Activated naive CD4-positive, alpha-beta T cell treated with anti-CD3 and anti-CD28 coated beads for 36 hours (primary cell): ENCODE results near the gene DYNLT3. TPM values are rescaled to one million over a fixed set of nuclear protein-coding genes. Genes with fewer than 3 reads are reported as not detected.

Experiments used
- CTCF ChIA-PET: fragments of 350-600 bp; sonication (Branson Sonifier 250); formaldehyde crosslinking; loops from one replicate; lab custom pipeline; 2021; ENCODE audit warnings: antibody characterized with exemption; lab: Charles Lee
- DNase-seq: peaks from one replicate; pipeline ENCODE4 v3.0.0-alpha.2; 2020
- H3K27ac Mint-ChIP-seq: one replicate; pipeline ENCODE4 v1.8.0; 2021; ENCODE audit warnings: mild to moderate bottlenecking, mixed read lengths
- H3K27me3 Mint-ChIP-seq: one replicate; pipeline ENCODE4 v1.8.0; 2021; ENCODE audit warnings: low read depth, mixed read lengths
- H3K36me3 Mint-ChIP-seq: one replicate; pipeline ENCODE4 v1.8.0; 2021; ENCODE audit warnings: low read depth, mixed read lengths
- H3K4me1 Mint-ChIP-seq: one replicate; pipeline ENCODE4 v1.8.0; 2021; ENCODE audit warnings: low read depth, mixed read lengths
- H3K4me3 Mint-ChIP-seq: one replicate; pipeline ENCODE4 v1.8.0; 2021; ENCODE audit warnings: mild to moderate bottlenecking, moderate library complexity, mixed read lengths
- H3K9me3 Mint-ChIP-seq: one replicate; pipeline ENCODE4 v1.8.0; 2021; ENCODE audit warnings: mixed read lengths
- intact Hi-C: fragments of 100-400 bp; cut with micrococcal nuclease; formaldehyde crosslinking; loops from one replicate; pipeline ENCODE4 v1.15.1; 2023
- total RNA-seq, 2 experiments: library from RNA; stranded (reverse); gene quantifications; one replicate each; pipeline ENCODE4 v1.2.3, GENCODE V29; 2021

The DYNLT3 gene, protein sequence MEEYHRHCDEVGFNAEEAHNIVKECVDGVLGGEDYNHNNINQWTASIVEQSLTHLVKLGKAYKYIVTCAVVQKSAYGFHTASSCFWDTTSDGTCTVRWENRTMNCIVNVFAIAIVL
- total RNA-seq: 10 to 100 TPM; 11.8 to 14.4 TPM

DNA sequence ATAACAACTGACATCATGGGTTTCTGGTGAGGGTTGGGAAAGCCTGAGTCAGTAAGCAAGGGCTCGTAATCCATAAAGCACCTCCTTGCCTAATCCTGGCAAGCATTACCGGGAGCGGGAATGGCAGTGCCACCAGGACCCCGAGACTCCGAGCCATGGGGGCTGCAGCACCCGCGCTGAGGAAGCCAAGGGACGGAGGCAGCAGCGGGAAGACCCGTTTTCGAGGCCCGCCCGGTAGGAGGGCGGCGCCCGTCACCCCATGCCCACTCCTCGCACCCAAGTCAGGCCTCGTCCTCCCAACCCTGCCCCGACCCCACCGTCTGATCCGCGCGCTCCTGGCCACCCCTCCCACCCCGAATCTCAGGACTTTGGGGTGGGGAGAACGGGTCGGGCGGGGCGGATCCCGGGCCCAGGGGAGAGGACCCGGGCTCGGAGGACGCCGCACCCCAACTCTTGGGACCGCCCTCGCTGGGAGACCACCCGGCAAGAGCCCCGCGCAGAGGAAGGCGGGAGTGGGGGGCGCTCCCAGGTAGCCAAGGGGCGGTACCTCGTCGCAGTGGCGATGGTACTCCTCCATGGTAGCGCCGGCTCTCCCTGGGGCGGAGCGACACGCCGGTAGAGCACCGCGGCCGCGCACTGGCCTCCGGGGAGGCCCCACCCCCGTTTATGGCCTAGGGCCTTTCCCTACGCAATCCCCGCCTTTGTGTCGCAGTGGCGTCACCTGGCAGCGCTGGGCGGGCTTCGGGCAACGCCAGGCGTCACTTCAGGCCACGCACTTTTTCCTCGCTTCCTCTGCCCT is at the start of gene DYNLT3:
Gene DYNLT3 (minus strand): TSS at position 638 of the 799 bp plus-strand sequence. CDS start 61 bp downstream, at position 577.
- Mint-ChIP-seq H3K4me1 (peaks cover 19% of the 10 kb centered on the region), H3K36me3 (peaks cover 4% of the 10 kb centered on the region), H3K27ac (peak within 1 kb of the TSS; percentile 81), H3K27me3 (no peaks in the 10 kb centered on the region), H3K9me3 (no peaks in the 10 kb centered on the region), H3K4me3 (peak within 1 kb of the TSS; percentile 72)
- intact Hi-C loops: loop anchor here (1.0 to 2.0 kb wide), 3 partner anchors 60 to 480 kb away; partner anchors contain the start of gene RPGR
- peak; percentile 83 for DNase-seq
- CTCF ChIA-PET: interaction anchor here (1.3 to 1.4 kb wide), 2 partner anchors 23 to 102 kb away, joined by 5 to 11 read pairs; no protein-coding TSS in a partner anchor

DNA sequence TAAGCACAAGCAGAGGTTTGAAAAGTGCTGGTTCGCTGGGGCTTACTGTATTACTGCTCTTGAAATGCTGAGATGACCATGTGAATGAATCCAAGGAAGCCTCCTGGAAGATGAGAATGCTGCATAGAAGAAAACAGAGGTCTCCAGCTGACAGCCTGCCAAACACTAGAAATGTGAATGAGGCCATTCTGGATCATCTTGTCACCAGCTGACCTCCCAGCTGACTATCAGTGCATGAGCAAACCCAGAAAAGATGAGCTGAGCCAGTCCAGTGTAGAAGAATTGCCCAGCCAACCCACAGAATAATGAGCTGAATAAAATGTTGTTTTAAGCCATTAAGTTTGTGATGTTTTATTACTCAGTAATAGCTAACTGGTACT is 49.1 kb upstream of the DYNLT3 start:
- CTCF ChIA-PET: no interaction called here
- no peaks in the 10 kb centered on the region for H3K9me3 Mint-ChIP-seq
- no peak overlapping the region for H3K27ac Mint-ChIP-seq
- H3K4me3 Mint-ChIP-seq: no peak overlapping the region
- intact Hi-C loops: no loop called here
- DNase-seq: no peak
- no peaks in the 10 kb centered on the region for H3K4me1 Mint-ChIP-seq
- H3K36me3 Mint-ChIP-seq: no peaks in the 10 kb centered on the region
- H3K27me3 Mint-ChIP-seq: no peaks in the 10 kb centered on the region

DNA sequence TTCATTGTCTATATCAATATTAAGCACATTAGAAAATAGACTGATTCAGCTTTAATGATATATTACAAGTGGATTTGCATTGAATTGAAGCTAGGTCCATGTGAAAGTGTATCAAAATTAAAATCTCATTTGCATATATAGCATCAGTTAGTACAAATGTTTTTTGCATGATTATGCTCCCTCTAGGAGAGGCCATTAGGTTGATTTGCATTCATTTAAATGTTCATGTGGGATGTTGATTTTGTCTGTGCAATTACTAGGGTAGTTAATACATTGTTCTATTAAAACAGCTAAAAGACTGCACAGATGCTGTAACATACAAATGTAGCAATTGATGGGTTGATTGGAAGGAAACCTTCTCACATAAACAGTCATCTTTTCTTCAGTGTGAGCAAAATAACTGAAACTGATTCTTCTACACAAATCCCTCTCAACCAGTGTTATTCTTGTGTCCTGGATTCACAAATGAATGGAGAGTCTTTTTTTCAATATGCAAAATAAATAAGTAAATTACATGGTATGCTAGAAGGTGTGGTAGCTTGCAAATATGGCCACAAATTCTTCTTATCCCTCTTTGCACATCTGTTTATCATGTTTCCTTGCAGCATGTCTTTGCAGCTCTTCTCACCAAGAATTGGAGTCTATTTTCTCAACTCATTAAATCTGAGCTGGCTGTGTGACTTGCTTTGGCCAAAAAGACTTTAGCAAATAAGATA is 48.6 kb upstream of the DYNLT3 start:
- H3K27me3 Mint-ChIP-seq: no peaks in the 10 kb centered on the region
- no peaks in the 10 kb centered on the region for H3K4me1 Mint-ChIP-seq
- H3K36me3 Mint-ChIP-seq: no peaks in the 10 kb centered on the region
- no peaks in the 10 kb centered on the region for H3K9me3 Mint-ChIP-seq
- intact Hi-C loops: no loop called here
- CTCF ChIA-PET: no interaction called here
- DNase-seq: no peak
- no peak overlapping the region for H3K27ac Mint-ChIP-seq
- H3K4me3 Mint-ChIP-seq: no peak overlapping the region

DNA sequence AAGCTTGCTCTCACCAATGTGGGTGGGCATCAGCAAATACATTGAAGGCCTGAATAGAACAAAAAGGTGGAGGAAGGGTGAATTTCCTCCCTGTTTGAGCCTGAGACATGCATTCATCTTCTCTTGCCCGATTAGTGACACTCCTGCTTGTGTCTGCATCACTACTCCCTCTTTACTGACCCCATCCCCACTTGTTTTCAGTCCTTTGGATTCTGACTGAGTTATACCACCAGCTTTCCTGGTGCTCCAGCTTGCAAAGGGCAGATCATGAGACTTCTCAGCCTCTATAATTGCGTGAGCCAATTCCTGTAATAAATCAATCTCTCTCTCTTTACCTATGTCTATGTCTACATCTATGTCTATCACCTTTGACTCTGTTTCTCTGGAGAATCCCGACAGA is 47.4 kb upstream of the DYNLT3 start:
- H3K9me3 Mint-ChIP-seq: no peaks in the 10 kb centered on the region
- CTCF ChIA-PET: no interaction called here
- H3K27ac Mint-ChIP-seq: no peak overlapping the region
- DNase-seq: no peak
- intact Hi-C loops: no loop called here
- no peak overlapping the region for H3K4me3 Mint-ChIP-seq
- H3K27me3 Mint-ChIP-seq: no peaks in the 10 kb centered on the region
- no peaks in the 10 kb centered on the region for H3K36me3 Mint-ChIP-seq
- no peaks in the 10 kb centered on the region for H3K4me1 Mint-ChIP-seq

DNA sequence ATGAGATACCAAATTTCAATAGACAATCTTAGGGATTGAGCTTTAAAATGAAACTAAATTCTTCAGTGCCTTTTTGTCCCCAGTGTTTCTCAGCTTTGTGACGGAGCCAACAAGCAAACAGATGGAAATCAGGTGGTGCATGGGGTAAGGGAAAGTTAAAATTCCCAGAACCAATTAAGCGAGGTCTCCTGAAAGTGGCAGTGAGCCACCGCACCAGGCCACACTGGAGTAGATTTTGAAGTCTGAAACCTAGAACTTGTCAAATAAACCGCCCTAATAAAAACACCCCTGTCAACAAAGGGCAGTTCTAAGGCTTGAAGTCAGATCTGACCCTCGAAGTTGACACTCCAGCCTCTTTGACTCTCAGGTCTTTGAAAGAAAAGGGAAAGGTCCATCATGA is 40.6 kb upstream of the DYNLT3 start:
- intact Hi-C loops: no loop called here
- Mint-ChIP-seq H3K36me3 (no peaks in the 10 kb centered on the region), H3K9me3 (no peaks in the 10 kb centered on the region), H3K27ac (no peak overlapping the region), H3K27me3 (no peaks in the 10 kb centered on the region), H3K4me1 (no peaks in the 10 kb centered on the region), H3K4me3 (no peak overlapping the region)
- CTCF ChIA-PET: no interaction called here
- no peak for DNase-seq

DNA sequence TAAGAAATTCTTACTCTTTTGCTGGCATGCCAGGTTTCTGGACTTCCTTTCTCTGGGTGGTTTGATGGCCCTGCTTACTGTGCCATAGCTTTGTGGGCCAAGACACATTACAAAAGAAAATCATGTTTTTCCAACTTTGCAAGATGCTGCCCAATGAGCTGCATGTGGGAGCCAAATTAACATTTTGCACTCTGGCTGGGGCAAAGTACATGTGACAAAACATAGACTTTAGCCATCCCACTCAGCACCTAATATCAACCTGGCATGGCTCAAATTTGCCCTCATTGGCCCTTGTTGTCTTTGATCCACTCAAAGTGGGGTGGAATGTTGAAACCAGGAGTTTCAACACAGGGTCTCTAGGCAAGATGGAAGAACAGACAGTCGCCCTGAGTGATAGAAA is 40.0 kb upstream of the DYNLT3 start:
- intact Hi-C loops: no loop called here
- Mint-ChIP-seq H3K4me1 (no peaks in the 10 kb centered on the region), H3K4me3 (no peak overlapping the region), H3K27me3 (no peaks in the 10 kb centered on the region), H3K36me3 (no peaks in the 10 kb centered on the region), H3K9me3 (no peaks in the 10 kb centered on the region), H3K27ac (no peak overlapping the region)
- DNase-seq: no peak
- CTCF ChIA-PET: no interaction called here

DNA sequence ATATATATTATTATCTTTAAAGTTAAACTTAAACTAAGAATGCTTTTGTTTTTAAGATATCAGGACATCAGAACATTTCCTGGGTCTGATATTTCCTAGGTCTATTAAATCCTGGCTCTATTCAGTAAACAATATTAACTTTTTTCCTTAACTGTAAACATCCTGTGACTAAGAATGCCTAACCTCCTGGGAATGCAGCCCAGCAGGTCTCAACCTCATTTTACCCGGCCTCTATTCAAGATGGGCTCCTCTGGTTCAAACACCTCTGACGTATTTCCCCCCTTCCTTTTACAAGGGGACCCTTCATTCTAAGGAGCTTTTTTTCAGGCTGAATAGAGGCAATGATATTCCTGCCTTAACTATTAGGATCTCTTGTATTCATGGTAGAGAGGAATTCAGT is 35.8 kb upstream of the DYNLT3 start:
- CTCF ChIA-PET: no interaction called here
- Mint-ChIP-seq H3K9me3 (no peaks in the 10 kb centered on the region), H3K27me3 (peaks cover 6% of the 10 kb centered on the region), H3K27ac (no peak overlapping the region), H3K4me1 (no peaks in the 10 kb centered on the region), H3K36me3 (no peaks in the 10 kb centered on the region), H3K4me3 (no peak overlapping the region)
- DNase-seq: no peak
- intact Hi-C loops: no loop called here

DNA sequence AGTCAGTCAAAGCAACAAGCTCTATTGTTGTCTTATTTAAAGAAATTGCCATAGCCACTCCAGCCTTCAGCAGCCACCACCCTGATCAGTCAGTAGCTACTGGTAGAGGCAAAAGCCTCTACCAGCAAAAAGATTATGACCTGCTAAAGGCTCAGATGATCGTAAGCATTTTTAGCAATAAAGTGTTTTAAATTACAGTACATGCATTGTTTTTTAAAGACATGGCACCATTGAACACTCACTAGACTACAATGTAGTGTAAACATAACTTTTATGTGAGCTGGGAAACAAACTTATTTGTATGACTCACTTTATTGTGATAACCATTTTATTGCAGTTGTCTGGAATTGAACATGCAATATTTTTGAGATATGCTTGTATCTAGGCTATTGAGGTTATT is 32.3 kb upstream of the DYNLT3 start:
- intact Hi-C loops: no loop called here
- no peaks in the 10 kb centered on the region for H3K36me3 Mint-ChIP-seq
- no peaks in the 10 kb centered on the region for H3K4me1 Mint-ChIP-seq
- no peak overlapping the region for H3K4me3 Mint-ChIP-seq
- no peak for DNase-seq
- H3K27me3 Mint-ChIP-seq: peaks cover 6% of the 10 kb centered on the region
- H3K27ac Mint-ChIP-seq: no peak overlapping the region
- CTCF ChIA-PET: interaction anchor here (1.1 kb wide), 1 partner anchor 56 kb away, joined by 3 read pairs; no protein-coding TSS in a partner anchor
- H3K9me3 Mint-ChIP-seq: no peaks in the 10 kb centered on the region

DNA sequence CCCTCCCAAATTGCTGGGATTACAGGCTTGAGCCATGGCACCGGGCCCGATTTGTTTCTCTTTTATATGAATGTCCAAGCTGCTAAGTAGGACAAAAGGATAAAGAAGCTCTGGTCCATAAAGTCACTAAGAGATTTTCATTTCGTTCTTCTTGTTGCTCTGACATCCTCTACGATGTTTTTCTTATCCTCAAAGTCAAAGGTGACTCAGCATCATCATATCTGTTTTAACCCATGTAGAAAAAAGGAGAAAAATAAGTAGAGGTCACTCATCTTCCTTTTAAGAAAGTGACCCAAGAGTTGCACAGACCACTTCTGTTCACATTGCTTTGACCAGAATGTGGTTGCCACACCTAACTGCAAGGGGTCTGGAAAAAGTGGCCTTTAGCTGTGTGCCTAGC is 29.3 kb upstream of the DYNLT3 start:
- CTCF ChIA-PET: no interaction called here
- H3K27ac Mint-ChIP-seq: no peak overlapping the region

DNA sequence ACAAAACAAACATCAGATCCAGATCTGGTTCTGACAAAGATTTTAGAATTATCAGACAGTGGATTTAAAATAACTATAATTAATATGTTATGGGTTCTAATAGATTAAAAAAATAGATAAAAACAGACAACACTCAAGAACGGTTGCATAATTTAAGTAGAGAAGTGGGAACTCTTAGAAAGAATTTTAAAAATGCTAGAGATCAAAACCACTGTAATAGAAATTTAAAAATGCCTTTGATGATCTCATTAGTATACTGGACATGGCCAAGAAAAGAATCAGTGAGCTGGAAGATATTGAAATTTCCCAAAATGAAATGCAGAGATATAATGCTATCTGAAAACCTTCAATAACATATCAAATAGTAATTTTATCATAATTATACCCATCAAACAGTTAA is 28.3 kb upstream of the DYNLT3 start:
- no peak overlapping the region for H3K27ac Mint-ChIP-seq
- H3K4me3 Mint-ChIP-seq: no peak overlapping the region
- CTCF ChIA-PET: no interaction called here
- H3K9me3 Mint-ChIP-seq: no peaks in the 10 kb centered on the region
- H3K36me3 Mint-ChIP-seq: no peaks in the 10 kb centered on the region
- H3K27me3 Mint-ChIP-seq: peaks cover 6% of the 10 kb centered on the region
- no peak for DNase-seq
- H3K4me1 Mint-ChIP-seq: no peaks in the 10 kb centered on the region
- intact Hi-C loops: no loop called here

More for the DNA sequence above, 29.3 kb upstream of the DYNLT3 start:
- H3K4me3 Mint-ChIP-seq: no peak overlapping the region
- H3K4me1 Mint-ChIP-seq: no peaks in the 10 kb centered on the region
- H3K36me3 Mint-ChIP-seq: no peaks in the 10 kb centered on the region
- intact Hi-C loops: no loop called here
- no peak for DNase-seq
- no peaks in the 10 kb centered on the region for H3K9me3 Mint-ChIP-seq
- H3K27me3 Mint-ChIP-seq: peaks cover 6% of the 10 kb centered on the region

DNA sequence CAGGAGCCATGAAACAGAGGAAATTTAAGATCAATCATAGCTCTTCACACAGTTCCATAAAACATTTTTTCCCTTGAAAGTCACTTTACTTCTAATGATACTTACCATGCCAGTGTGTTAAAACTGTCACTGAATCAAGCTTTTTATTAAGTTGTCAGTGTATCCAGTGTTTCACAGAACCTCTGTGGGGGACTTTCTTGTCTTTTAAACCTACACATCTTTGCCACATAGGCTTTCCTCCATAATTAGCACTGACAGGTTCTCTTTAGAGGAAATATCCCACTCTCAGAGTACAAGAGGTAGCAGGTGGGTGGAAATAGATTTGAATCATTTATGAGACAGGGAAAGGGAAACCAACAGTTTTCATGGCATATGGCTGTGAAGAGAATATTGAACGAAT is 25.8 kb upstream of the DYNLT3 start:
- DNase-seq: no peak
- Mint-ChIP-seq H3K9me3 (no peaks in the 10 kb centered on the region), H3K36me3 (no peaks in the 10 kb centered on the region), H3K27ac (no peak overlapping the region), H3K4me1 (peaks cover under 1% of the 10 kb centered on the region), H3K27me3 (no peaks in the 10 kb centered on the region), H3K4me3 (no peak overlapping the region)
- intact Hi-C loops: no loop called here
- CTCF ChIA-PET: interaction anchor here (0.6 kb wide), 1 partner anchor 1099 kb away, joined by 3 read pairs; no protein-coding TSS in a partner anchor

DNA sequence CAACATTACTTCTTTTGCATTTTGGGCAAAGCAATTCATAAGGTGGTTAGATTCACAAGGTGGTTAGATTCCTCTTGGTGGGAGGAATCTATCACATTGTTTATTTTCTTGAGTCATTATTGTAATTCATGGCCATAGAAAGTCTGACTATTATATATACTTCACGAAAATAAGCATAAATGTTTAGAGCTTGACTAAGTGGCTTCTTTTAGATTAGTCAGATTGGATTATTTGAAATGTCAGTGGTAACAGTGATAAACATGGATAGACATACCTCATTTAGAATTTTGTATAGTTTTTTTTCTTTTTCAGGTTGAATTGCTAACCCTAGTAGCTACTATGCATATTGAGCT is 24.9 kb upstream of the DYNLT3 start:
- Mint-ChIP-seq H3K4me3 (no peak overlapping the region), H3K27me3 (no peaks in the 10 kb centered on the region)

More for the DNA sequence above, 24.9 kb upstream of the DYNLT3 start:
- no peaks in the 10 kb centered on the region for H3K9me3 Mint-ChIP-seq
- CTCF ChIA-PET: no interaction called here
- peaks cover 8% of the 10 kb centered on the region for H3K4me1 Mint-ChIP-seq
- no peaks in the 10 kb centered on the region for H3K36me3 Mint-ChIP-seq
- no peak for DNase-seq
- no peak overlapping the region for H3K27ac Mint-ChIP-seq
- intact Hi-C loops: no loop called here
